HepG2 (cell line): ENCODE data around the gene RNASE2. TPM values are rescaled to one million over a fixed set of nuclear protein-coding genes. Genes with fewer than 3 reads are reported as not detected.

ENCODE experiments used
- ARNT2 ChIP-seq: sonication (generic); formaldehyde crosslinking; IDR thresholded peaks from 2 replicates; pipeline ENCODE4 v1.8.0; 2022; ENCODE audit warnings: mild to moderate bottlenecking, low read depth, missing genetic modification reagents, moderate library complexity
- ASH2L ChIP-seq: fragments of 300-600, 200-600 bp; sonication (generic); IDR thresholded peaks from 2 replicates; pipeline ENCODE4 v1.7.0; 2017; ENCODE audit warnings: low read depth, mild to moderate bottlenecking, moderate library complexity, mixed read lengths, low read length; ENCODE audit not compliant: insufficient read length
- GZF1 ChIP-seq: sonication (generic); formaldehyde crosslinking; IDR thresholded peaks from 2 replicates; pipeline ENCODE4 v1.5.1; 2020; ENCODE audit warnings: mild to moderate bottlenecking, missing genetic modification reagents
- MAFK ChIP-seq, 2 experiments: IDR thresholded peaks in 1 of 2; conservative IDR thresholded peaks in 1 of 2; 2 replicates each; pipeline ENCODE4 v1.6.1; 2011; ENCODE audit warnings: improper control_type of control experiment in 2 of 2, low read length in 2 of 2
- MYNN ChIP-seq: sonication (generic); formaldehyde crosslinking; IDR thresholded peaks from 2 replicates; pipeline ENCODE4 v1.4.0; 2020; ENCODE audit warnings: mild to moderate bottlenecking, low read depth, missing genetic modification reagents
- SOX5 ChIP-seq: IDR thresholded peaks from 2 replicates; pipeline ENCODE4 v1.6.1; 2016; ENCODE audit warnings: borderline replicate concordance
- U2AF2 ChIP-seq: fragments of 200-400 bp; formaldehyde crosslinking; IDR thresholded peaks from 2 replicates; pipeline ENCODE4 v1.6.1; 2017; ENCODE audit warnings: low read depth, mild to moderate bottlenecking, low read length
- ZNF354B ChIP-seq: sonication (generic); formaldehyde crosslinking; IDR thresholded peaks from 2 replicates; pipeline ENCODE4 v1.8.0; 2022; ENCODE audit warnings: mild to moderate bottlenecking, missing genetic modification reagents
- ZNF362 ChIP-seq: sonication (generic); formaldehyde crosslinking; IDR thresholded peaks from 2 replicates; pipeline ENCODE4 v1.4.0; 2020; ENCODE audit warnings: missing genetic modification reagents, mild to moderate bottlenecking, borderline replicate concordance
- ZNF431 ChIP-seq: sonication (generic); formaldehyde crosslinking; IDR thresholded peaks from 2 replicates; pipeline ENCODE4 v1.9.0; 2022; ENCODE audit warnings: missing genetic modification reagents, low read depth, mild to moderate bottlenecking, borderline replicate concordance
- ZNF646 ChIP-seq: sonication (generic); formaldehyde crosslinking; IDR thresholded peaks from 2 replicates; pipeline ENCODE4 v1.9.0; 2021; ENCODE audit warnings: mild to moderate bottlenecking, missing genetic modification reagents
- polyA plus RNA-seq, 8 experiments: library from polyadenylated mRNA; depleted of rRNA in 3 of 8; stranded (reverse) in 7 of 8; unstranded in 1 of 8; fragments of >200 nt; fragmentation: Illumina TruSeq in 4 of 8; extraction: Trizol in 4 of 8; gene quantifications; 2 replicates each; pipeline versions ENCODE4 v1.2.1 to v1.2.3, GENCODE V29; 2011 to 2016; ENCODE audit warnings: low read depth in 4 of 8, missing spikeins in 1 of 8, mixed read lengths in 1 of 8; ENCODE audit not compliant: insufficient read depth in 1 of 8
- total RNA-seq, 5 experiments: library from RNA; depleted of rRNA; stranded (reverse); fragments of >200 nt; fragmentation: Illumina TruSeq; extraction: Trizol; gene quantifications; 2 replicates each; pipeline ENCODE4 v1.2.3, GENCODE V29; 2016; ENCODE audit warnings: low read depth in 1 of 5
- TF ChIP-seq, protein P1 (sequence below): sonication (generic); formaldehyde crosslinking; IDR thresholded peaks from 2 replicates; pipeline ENCODE4 v1.8.1; 2023; ENCODE audit warnings: mild to moderate bottlenecking, moderate library complexity, missing genetic modification reagents
- TF ChIP-seq, protein P2 (sequence below): sonication (generic); formaldehyde crosslinking; IDR thresholded peaks from 2 replicates; pipeline ENCODE4 v1.4.0; 2020; ENCODE audit warnings: mild to moderate bottlenecking, missing genetic modification reagents

Gene RNASE2
- total and polyA plus RNA-seq, 2 of the 13 experiments (the other 11 are each of a cell fraction or from before 2014, with no cell fraction given), result 0.69 TPM; not detected in 1

- TF ChIP-seq ZNF431 (CRISPR knock-in tag) (no peak), GZF1 (peak; percentile 78), ASH2L (peak; percentile 93), SOX5 (CRISPR knock-in tag) (0 out of 2 replicates have a peak, but pooled peaks have one; percentile 21), ZNF354B (CRISPR knock-in tag) (no peak), MYNN (CRISPR knock-in tag) (no peak), MAFK (conservative IDR thresholded peaks at IDR 0.05 in 1 of 2, IDR thresholded peaks at IDR 0.05 in 1 of 2; ENCODE audit: low read length in 2 of 2) (no peak), ARNT2 (CRISPR knock-in tag) (peak; percentile 66; the same call in 1 of the 2 replicates), U2AF2 (no peak), ZNF646 (CRISPR knock-in tag) (no peak), ZNF362 (CRISPR knock-in tag) (no peak)
- TF ChIP-seq, protein P1, sequence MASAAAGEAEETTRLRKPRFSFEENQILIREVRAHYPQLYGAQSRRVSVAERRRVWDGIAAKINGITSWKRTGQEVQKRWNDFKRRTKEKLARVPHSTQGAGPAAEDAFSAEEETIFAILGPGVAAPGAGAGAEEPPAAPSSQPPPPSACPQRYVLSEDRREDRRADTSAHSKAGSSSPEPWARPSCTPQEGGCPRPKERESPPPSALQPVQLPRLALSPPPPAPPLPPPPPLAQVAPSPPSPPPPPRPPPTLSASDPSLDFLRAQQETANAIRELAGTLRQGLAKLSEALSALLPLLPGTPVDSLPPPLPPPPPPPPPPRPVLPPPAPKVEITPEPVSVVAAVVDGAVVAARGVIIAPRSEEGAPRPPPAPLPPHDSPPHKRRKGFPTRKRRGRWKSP (CRISPR knock-in tag), result no peak; the same call in 1 of the 2 replicates
- TF ChIP-seq, protein P2, sequence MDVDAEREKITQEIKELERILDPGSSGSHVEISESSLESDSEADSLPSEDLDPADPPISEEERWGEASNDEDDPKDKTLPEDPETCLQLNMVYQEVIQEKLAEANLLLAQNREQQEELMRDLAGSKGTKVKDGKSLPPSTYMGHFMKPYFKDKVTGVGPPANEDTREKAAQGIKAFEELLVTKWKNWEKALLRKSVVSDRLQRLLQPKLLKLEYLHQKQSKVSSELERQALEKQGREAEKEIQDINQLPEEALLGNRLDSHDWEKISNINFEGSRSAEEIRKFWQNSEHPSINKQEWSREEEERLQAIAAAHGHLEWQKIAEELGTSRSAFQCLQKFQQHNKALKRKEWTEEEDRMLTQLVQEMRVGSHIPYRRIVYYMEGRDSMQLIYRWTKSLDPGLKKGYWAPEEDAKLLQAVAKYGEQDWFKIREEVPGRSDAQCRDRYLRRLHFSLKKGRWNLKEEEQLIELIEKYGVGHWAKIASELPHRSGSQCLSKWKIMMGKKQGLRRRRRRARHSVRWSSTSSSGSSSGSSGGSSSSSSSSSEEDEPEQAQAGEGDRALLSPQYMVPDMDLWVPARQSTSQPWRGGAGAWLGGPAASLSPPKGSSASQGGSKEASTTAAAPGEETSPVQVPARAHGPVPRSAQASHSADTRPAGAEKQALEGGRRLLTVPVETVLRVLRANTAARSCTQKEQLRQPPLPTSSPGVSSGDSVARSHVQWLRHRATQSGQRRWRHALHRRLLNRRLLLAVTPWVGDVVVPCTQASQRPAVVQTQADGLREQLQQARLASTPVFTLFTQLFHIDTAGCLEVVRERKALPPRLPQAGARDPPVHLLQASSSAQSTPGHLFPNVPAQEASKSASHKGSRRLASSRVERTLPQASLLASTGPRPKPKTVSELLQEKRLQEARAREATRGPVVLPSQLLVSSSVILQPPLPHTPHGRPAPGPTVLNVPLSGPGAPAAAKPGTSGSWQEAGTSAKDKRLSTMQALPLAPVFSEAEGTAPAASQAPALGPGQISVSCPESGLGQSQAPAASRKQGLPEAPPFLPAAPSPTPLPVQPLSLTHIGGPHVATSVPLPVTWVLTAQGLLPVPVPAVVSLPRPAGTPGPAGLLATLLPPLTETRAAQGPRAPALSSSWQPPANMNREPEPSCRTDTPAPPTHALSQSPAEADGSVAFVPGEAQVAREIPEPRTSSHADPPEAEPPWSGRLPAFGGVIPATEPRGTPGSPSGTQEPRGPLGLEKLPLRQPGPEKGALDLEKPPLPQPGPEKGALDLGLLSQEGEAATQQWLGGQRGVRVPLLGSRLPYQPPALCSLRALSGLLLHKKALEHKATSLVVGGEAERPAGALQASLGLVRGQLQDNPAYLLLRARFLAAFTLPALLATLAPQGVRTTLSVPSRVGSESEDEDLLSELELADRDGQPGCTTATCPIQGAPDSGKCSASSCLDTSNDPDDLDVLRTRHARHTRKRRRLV (CRISPR knock-in tag), result peak; percentile 72
Measured at GRCh38 chr14:20989787-20990600, 34.7 kb downstream of the RNASE2 start, which contains the start of gene METTL17 (continued).
